ENCODE results near the gene NOTUM.

GRCh38 chr17:81910840-81911276 is 50.1 kb downstream of the NOTUM start:
- no peak for TF ChIP-seq CTCF (IDR thresholded peaks at IDR 0.05)
- TF ChIP-seq POLR2A (IDR thresholded peaks at IDR 0.05): no peak
